Spleen (tissue), 11 donors: ENCODE results near the gene PLPP7. TPM values are rescaled to one million over a fixed set of nuclear protein-coding genes. Genes with fewer than 3 reads are reported as not detected.

Experiments
- DNase-seq: peaks from one replicate; pipeline ENCODE4 v3.0.0-alpha.2; 2020
- H3K27ac ChIP-seq, 8 donors: fragments of 200-600 bp; sonication (generic) in 7 of 8; 1 replicate in 4 of 8; 2 replicates in 4 of 8; pipeline versions ENCODE4 v1.5.0 to v1.8.0; 2016 to 2021; ENCODE audit warnings: inconsistent platforms in 4 of 8, mild to moderate bottlenecking in 4 of 8, moderate library complexity in 1 of 8
- H3K27me3 ChIP-seq, 7 donors: fragments of 200-600 bp; sonication (generic) in 6 of 7; replicated peaks in 1 of 7; 1 replicate in 4 of 7; 2 replicates in 3 of 7; pipeline versions ENCODE4 v1.5.0 to v1.8.0; 2016 to 2021; ENCODE audit warnings: inconsistent platforms in 3 of 7, mild to moderate bottlenecking in 1 of 7
- H3K36me3 ChIP-seq, 6 donors: fragments of 200-600 bp; sonication (generic) in 5 of 6; 1 replicate in 4 of 6; 2 replicates in 2 of 6; pipeline versions ENCODE4 v1.5.0 to v1.8.0; 2016 to 2021; ENCODE audit warnings: inconsistent platforms in 2 of 6
- H3K4me1 ChIP-seq, 6 donors: fragments of 200-600 bp; sonication (generic) in 5 of 6; 1 replicate in 3 of 6; 2 replicates in 3 of 6; pipeline versions ENCODE4 v1.5.0 to v1.8.0; 2016 to 2021; ENCODE audit warnings: inconsistent platforms in 3 of 6
- H3K4me3 ChIP-seq, 8 donors: fragments of 200-600 bp; sonication (generic) in 7 of 8; 1 replicate in 4 of 8; 2 replicates in 4 of 8; pipeline versions ENCODE4 v1.5.0 to v1.8.0; 2016 to 2021; ENCODE audit warnings: inconsistent platforms in 4 of 8, mild to moderate bottlenecking in 4 of 8, moderate library complexity in 2 of 8
- H3K9me3 ChIP-seq, 8 donors: fragments of 200-600 bp; sonication (generic) in 7 of 8; 1 replicate in 4 of 8; 2 replicates in 4 of 8; pipeline versions ENCODE4 v1.5.0 to v1.8.0; 2016 to 2021; ENCODE audit warnings: inconsistent platforms in 4 of 8
- CTCF ChIP-seq, 11 experiments: fragments of 200-600 bp in 7 of 11; fragments of 450-650 bp in 4 of 11; sonication (generic) in 4 of 11; IDR thresholded peaks in 8 of 11; conservative IDR thresholded peaks in 3 of 11; 1 replicate in 7 of 11; 2 replicates in 4 of 11; pipeline versions ENCODE4 v1.4.0 to v1.8.0; 2016 to 2021; ENCODE audit warnings: antibody characterized with exemption in 11 of 11, inconsistent platforms in 4 of 11, mild to moderate bottlenecking in 1 of 11
- POLR2A ChIP-seq, 3 donors: fragments of 450-650 bp; IDR thresholded peaks; one replicate each; pipeline ENCODE4 v1.5.1; 2017; ENCODE audit warnings: antibody characterized with exemption in 3 of 3, mild to moderate bottlenecking in 1 of 3
- POLR2AphosphoS5 ChIP-seq, 3 donors: sonication (generic); formaldehyde crosslinking; IDR thresholded peaks; one replicate each; pipeline ENCODE4 v1.5.1; 2017; ENCODE audit warnings: antibody characterized with exemption in 3 of 3
- WGBS, 5 donors: extraction: QIAGEN DNeasy Blood & Tissue Kit in 3 of 5; methylation state at CpG; one replicate each; pipeline versions ENCODE4 v1.1.5 to v1.1.7; 2013 to 2018; 5-methylcytosine and 5-hydroxymethylcytosine counted together
- intact Hi-C: fragments of 100-400 bp; cut with DNase I; formaldehyde crosslinking; loops from one replicate; pipeline ENCODE4 v1.15.0; 2023; ENCODE audit warnings: low total_unique reads
- polyA plus RNA-seq, 3 donors: library from polyadenylated mRNA; stranded (reverse); fragments of 200-250 nt; gene quantifications; one replicate each; pipeline ENCODE4 v1.2.1, GENCODE V29; 2013
- total RNA-seq, 7 donors: library from RNA; depleted of rRNA in 3 of 7; stranded (reverse); fragments of >200 nt in 3 of 7; fragmentation: NEBNext Ultra II Directional in 4 of 7; extraction: Animal tissue kit (Norgen Biotek cat#: 25700) in 4 of 7; gene quantifications; one replicate each; pipeline versions ENCODE4 v1.1.0 to v1.2.1, GENCODE V29; 2016 to 2021
- donor health status: healthy with polysubstance abuse.
- donor health status: DM: no; HTN: no; CAD: no; lungs with moderate emphysema.
- donor health status: DM: no; HTN: no; CAD: no.
- donor health status: Bipolar disorder and iron deficiency.
- donor health status: healthy.
- donor health status: DM: no; HTN: no; CAD: no.
- donor health status: DM: yes; HTN: yes; CAD: no.

Gene PLPP7
- total and polyA plus RNA-seq, 10 donors = 1.1 to 3.8 (median 2.7) TPM

- H3K4me3 ChIP-seq = no peak overlapping the region
- no peaks in the 10 kb centered on the region for H3K36me3 ChIP-seq
- intact Hi-C loops = no loop called here
- H3K27me3 ChIP-seq = no peaks in the 10 kb centered on the region
- no peak overlapping the region for H3K27ac ChIP-seq
- no peak for DNase-seq
- TF ChIP-seq POLR2A (IDR thresholded peaks at IDR 0.05) = no peak
- TF ChIP-seq POLR2AphosphoS5 (IDR thresholded peaks at IDR 0.05) = no peak
- no peak for TF ChIP-seq CTCF (IDR thresholded peaks at IDR 0.05 in 8 of 11, conservative IDR thresholded peaks at IDR 0.05 in 3 of 11)
- H3K9me3 ChIP-seq = no peaks in the 10 kb centered on the region
- peaks cover 0 to 4% (median 0%) of the 10 kb centered on the region in 6 donors for H3K4me1 ChIP-seq
Observed at GRCh38 chr9:131300444-131300843, 10.9 kb downstream of the PLPP7 start.

DNA sequence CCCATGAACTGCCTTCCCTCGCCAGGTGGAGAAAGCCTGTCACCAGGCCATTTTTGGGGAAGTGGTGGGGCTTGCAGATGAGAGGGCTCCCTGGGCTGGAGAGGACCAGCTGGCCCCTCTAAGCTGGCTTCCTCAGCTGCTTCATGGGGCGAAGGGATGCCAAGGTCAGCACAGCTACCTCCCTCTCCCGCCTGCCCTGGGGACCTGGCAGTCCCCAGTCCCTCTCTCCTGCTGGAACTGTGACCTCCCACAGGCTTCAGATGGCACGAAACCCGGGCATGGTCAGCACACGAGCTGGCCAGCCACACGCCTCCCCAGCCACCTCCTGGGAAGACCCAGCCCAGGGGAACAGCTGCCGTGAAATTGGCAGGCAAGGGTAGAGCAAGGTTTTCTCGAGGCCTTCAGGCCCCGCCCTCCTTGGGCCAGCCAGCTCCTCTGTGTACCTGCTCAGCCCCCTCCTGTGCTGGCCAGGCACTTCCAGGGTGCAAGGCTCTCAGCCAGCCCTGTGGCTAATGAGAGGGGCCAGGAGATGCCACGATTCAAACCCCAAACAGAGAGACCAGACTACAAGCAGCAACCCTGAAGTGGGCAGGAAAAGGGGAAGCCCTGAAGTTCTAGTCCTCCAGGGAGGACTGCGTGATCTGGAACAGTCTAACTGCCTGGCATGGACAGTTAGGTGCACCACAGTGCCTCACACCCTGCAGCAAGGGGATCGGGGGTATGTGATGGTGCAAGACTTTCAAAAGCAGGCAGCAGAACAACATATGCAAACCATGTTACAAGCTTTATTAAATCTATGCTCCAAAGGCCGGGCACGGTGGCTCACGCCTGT, 12.9 kb downstream of the PLPP7 start:
- TF ChIP-seq POLR2A (IDR thresholded peaks at IDR 0.05) = no peak
- no peak for TF ChIP-seq CTCF (IDR thresholded peaks at IDR 0.05 in 8 of 11, conservative IDR thresholded peaks at IDR 0.05 in 3 of 11)
- TF ChIP-seq POLR2AphosphoS5 (IDR thresholded peaks at IDR 0.05) = no peak
- no peak for DNase-seq
- Histone ChIP-seq H3K9me3 (no peaks in the 10 kb centered on the region), H3K4me3 (no peak overlapping the region), H3K27me3 (no peaks in the 10 kb centered on the region), H3K27ac (no peak overlapping the region), H3K4me1 (peaks cover 0 to 4% (median 0%) of the 10 kb centered on the region in 6 donors), H3K36me3 (no peaks in the 10 kb centered on the region)
- WGBS, 5 donors = 67 to 83% (median 67%) methylated on average over 9 to 16 of the region's 16 CpGs
- intact Hi-C loops = no loop called here

DNA sequence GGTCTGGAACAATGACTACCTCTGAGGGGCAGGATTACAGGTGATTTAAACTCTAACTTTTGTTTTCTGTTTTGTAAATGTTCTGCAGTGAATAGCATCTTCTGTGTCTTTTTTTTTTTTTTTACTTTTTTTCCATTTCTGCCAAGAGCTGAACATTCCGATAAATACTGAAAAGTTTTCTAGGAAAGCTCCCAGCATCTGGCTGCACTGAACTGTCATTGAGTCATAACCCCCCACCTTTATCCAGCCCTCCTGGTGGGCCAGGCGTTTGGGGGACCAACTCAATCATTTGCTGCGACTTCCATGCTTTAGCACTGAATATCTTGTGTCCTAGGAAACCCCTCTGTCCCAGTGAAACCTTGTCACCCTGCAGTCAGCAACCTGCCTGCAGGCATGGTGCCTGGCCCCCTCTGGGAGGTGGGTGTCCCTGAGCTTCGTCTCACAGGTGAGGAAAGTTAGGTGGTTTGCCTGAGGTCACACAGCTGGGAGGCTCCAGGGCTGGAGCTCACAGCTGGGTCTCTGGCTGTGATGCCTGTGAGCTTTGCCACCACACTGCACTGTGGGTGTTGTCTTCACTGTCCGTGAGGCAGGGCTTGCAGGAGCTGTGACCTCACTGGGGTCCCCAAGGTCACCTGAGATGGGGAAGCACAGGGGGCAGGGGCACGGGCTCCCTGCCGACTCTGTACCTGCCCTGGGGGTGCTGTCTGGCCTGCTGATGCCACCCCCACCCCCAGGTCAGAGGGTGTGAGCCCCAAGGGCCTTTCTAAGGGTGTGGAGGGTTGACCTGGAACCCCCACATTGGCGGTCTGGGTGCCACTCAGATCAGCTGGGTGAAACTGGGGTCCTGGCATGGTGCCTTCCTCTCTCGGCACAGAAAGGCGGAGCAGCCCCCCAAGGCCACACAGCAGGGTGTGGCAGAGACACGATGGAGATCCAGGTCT, 14.1 kb downstream of the PLPP7 start:
- peaks cover 0 to 4% (median 0%) of the 10 kb centered on the region in 6 donors for H3K4me1 ChIP-seq
- WGBS, 5 donors = 73 to 85% (median 80%) methylated on average over 8 to 11 of the region's 11 CpGs
- H3K27me3 ChIP-seq = no peaks in the 10 kb centered on the region
- no peak overlapping the region for H3K4me3 ChIP-seq
- TF ChIP-seq POLR2A (IDR thresholded peaks at IDR 0.05) = no peak
- TF ChIP-seq POLR2AphosphoS5 (IDR thresholded peaks at IDR 0.05) = no peak
- TF ChIP-seq CTCF (IDR thresholded peaks at IDR 0.05 in 8 of 11, conservative IDR thresholded peaks at IDR 0.05 in 3 of 11) = no peak
- no peak for DNase-seq
- no peaks in the 10 kb centered on the region for H3K36me3 ChIP-seq
- H3K27ac ChIP-seq = no peak overlapping the region
- H3K9me3 ChIP-seq = no peaks in the 10 kb centered on the region
- intact Hi-C loops = no loop called here
